ENCODE data around the gene NR2E3. TPM values are rescaled to one million over a fixed set of nuclear protein-coding genes. Genes with fewer than 3 reads are reported as not detected.
"Not testable (repeated sequence)": the region's sequence is repeated elsewhere in the genome, so short reads cannot be mapped to it uniquely, and the experiment has no call there.

The NR2E3 gene
- total RNA-seq, 2 experiments from 2014 or later = not detected

- POLR2A ChIA-PET = no interaction called here
- CTCF ChIA-PET = no interaction called here
Observed at GRCh38 chr15:71811036-71811736, 832 bp downstream of the NR2E3 start.

DNA sequence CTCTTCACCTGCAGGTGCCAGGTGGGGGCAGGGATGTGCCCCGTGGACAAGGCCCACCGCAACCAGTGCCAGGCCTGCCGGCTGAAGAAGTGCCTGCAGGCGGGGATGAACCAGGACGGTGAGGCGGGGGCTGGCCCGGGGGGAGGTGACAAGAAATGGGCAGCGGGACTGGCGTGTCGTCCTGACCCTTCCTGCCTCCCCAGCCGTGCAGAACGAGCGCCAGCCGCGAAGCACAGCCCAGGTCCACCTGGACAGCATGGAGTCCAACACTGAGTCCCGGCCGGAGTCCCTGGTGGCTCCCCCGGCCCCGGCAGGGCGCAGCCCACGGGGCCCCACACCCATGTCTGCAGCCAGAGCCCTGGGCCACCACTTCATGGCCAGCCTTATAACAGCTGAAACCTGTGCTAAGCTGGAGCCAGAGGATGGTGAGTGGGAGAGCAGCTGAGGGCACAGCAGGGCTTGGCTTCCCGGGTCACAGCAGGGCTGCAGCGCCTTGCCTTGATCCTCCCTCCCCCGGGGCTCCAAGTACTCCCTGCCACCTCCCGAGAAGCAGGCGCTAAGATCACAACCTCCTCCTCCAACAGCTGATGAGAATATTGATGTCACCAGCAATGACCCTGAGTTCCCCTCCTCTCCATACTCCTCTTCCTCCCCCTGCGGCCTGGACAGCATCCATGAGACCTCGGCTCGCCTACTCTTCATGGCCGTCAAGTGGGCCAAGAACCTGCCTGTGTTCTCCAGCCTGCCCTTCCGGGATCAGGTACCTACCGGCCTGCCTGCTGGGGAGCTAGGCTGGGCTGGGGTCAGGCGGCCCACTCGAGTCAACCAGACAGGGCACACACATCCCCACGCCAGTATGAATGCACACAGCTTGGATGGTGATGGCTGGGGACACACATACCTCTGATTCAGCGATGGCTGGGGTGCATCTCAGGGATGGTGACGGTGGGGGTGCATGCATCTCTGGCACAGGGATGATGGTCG, 1.7 kb downstream of the NR2E3 start:
- ChIA-PET CTCF (no interaction called here), POLR2A (no interaction called here)

DNA sequence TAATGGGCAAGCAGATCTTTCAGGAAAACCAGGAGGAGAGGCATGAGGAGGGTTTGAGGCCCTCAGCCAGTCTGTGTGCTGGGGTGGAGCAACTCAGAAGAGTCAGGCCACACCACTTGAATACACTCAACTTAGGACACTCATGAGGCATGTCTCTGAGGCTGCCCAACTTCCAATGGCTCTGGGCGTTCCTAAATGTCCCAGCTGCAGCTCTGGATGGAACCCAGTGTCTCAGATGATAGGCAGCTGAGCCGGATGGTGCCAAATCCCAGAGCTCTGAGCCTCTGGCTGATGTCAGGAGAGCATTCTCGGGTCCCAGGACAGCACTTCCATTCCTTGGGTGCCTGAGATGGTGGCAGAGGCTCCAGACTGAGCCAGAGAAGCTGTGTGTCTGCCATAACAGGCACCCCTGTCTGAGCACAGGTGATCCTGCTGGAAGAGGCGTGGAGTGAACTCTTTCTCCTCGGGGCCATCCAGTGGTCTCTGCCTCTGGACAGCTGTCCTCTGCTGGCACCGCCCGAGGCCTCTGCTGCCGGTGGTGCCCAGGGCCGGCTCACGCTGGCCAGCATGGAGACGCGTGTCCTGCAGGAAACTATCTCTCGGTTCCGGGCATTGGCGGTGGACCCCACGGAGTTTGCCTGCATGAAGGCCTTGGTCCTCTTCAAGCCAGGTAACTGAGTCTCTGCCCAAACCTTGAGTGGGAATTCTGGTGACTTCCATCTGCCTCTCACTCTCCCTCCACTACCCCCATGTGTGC, 2.8 kb downstream of the NR2E3 start:
- POLR2A ChIA-PET = no interaction called here
- CTCF ChIA-PET = no interaction called here

DNA sequence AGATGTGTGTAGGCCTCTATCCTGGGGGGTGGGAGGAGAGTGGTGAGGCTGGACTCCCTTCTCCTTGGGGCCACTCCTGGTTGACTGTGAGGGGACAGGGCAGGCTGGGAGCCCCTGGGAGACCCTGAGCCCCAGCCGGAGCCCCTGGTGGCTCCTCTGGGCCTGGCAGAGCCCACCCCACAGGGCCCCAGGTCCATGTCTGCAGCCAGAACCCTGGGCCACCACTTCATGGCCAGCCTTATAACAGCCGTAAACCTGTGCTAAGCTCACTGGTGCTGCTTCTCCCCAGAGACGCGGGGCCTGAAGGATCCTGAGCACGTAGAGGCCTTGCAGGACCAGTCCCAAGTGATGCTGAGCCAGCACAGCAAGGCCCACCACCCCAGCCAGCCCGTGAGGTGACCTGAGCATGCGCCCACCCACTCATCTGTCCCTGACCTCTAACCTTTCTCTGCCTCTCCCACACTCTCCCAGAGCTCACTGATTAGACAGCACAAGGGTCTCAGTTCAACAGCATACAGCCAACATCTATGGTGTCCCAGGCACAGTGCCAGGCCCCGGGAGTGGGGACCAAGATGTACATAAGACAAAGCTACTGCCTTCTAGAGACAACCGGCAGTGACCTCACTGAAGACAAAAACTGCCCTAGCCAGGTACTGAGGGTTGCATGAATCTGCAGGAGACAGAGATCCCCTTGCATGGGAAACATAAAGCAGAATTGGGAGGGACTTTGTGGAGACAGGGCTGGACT, 3.5 kb downstream of the NR2E3 start:
- ChIA-PET CTCF (no interaction called here), POLR2A (no interaction called here)

GRCh38 chr15:71815301-71815700, 4.9 kb downstream of the NR2E3 start:
- CTCF ChIA-PET = no interaction called here
- POLR2A ChIA-PET = no interaction called here

GRCh38 chr15:71817351-71817750, 7.0 kb downstream of the NR2E3 start:
- POLR2A ChIA-PET = no interaction called here
- CTCF ChIA-PET = no interaction called here

GRCh38 chr15:71820127-71820526, 9.8 kb downstream of the NR2E3 start:
- CTCF ChIA-PET = no interaction called here
- POLR2A ChIA-PET = no interaction called here

DNA sequence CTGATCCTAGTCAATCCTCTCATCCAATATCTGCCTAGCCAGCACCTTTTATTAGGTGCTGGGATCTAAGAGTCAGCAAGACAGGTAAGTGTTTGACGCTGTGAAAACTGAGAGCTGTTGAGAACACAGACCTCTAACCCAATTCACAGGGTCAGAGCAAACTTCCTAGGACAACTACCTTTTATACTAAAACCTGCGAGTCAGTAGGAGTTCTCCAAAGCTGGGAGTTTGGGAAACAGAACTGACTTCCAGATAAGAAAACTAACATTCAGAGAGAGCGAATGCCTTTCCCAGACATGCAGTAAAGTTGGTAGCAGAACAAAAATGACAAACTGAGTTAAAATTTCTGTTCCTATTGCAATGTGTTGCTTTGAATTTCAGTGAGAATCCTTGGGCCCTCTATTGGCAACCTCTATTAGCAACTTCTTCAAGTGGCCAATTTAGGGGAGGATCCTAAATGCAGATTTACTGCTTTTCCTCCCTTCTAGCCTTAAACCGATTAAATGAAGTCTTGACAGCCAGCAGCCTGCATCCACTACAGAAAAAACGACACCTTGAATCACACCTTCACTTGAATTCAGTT, 11.3 kb downstream of the NR2E3 start:
- CTCF ChIA-PET = no interaction called here
- POLR2A ChIA-PET = no interaction called here

DNA sequence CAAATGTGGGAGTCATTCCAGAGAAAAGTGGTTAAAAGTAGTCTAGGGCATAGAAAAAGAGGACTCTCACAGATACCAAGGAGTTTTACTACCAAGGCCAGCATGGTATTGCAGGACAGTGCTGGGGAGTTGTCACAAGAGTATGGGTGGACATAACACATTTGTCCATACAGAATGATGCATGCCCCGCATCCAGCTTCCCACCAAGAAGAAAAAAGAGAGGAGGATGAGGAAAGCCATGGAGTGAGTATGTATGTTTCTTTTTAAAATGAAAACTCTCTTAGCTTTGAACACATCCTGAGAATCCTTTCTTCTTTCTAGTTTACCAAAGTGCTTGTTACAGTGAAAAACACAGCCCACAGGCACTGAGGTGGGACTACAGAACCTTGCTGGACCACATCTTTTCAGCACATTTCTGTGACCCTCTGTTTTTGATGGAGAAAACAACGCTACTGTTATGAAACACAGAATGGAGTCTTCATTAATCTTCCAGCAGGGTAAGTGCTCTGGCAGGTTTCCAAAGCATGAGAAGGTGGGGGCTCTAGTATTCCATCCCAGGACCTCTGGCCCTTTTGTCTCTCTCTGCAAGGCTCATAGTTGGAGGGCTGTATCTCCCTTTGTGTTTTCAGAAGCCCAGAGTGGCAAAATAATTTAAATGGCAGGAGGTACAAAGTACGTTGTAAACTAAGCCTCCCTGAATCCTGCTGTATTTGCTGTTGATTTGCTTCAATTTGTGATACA, 12.7 kb downstream of the NR2E3 start:
- ChIA-PET CTCF (no interaction called here), POLR2A (no interaction called here)

DNA sequence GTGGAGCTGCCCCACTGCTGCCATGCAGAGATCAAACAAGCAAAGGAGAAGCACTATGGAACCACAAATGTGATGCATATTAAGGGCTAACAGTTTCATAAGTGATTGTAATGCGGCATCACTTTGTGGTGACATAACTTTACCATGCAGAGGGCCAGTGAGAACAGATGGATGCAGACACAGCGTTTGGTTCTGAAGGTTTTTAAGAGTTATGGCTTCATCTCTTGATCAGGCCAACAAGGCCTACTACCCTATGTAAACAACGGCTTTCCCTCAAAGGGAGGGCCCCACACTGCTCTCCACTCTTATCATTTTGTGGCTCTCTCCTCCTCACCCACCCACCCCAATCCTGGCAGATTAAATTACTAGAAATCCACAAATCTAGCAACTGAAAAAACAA, 13.4 kb downstream of the NR2E3 start:
- CTCF ChIA-PET = no interaction called here

DNA sequence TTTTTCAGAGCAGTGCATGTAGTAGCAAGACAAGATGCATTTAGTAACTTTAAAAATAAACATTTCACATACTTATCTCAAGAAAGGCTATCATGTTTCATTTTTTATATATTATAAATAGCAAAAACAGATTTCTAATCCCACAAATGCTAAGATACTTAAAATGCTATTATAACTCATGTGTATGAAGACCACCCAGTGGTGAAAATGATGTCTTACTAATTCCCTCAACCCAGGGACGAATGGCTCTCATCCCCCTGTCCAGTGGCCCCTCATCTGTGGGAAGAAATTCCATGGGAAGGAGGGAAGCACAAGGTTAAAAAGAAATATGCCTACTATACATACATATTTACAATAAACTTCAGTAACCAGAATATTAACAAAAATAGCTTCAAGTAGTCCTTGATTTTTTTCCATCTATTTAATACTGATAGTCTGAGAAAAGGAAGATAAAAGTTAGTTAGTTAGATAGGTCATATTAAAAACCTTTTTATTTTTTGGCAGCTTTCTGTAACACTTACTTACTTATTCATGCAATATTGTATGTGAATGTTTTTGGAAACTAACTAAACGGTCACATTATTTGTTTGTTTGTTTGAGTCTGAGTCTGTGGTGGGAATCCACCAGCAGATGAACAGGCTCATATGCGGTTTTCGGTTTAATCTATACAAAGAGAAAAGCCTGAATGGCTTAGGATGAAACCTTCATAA, 14.8 kb downstream of the NR2E3 start:
- CTCF ChIA-PET = no interaction called here

More for the DNA sequence above, 13.4 kb downstream of the NR2E3 start:
- POLR2A ChIA-PET = interaction anchor here (0.6 kb wide), 1 partner anchor 236 kb away, joined by 3 read pairs; no protein-coding TSS in a partner anchor

GRCh38 chr15:71826196-71826595, 15.8 kb downstream of the NR2E3 start:
- POLR2A ChIA-PET = no interaction called here
- CTCF ChIA-PET = interaction anchor here (0.7 kb wide), 1 partner anchor 310 kb away, joined by 5 read pairs; no protein-coding TSS in a partner anchor

More for the DNA sequence above, 14.8 kb downstream of the NR2E3 start:
- POLR2A ChIA-PET = no interaction called here

GRCh38 chr15:71830981-71831380, 20.6 kb downstream of the NR2E3 start:
- ChIA-PET POLR2A (no interaction called here), CTCF (no interaction called here)

DNA sequence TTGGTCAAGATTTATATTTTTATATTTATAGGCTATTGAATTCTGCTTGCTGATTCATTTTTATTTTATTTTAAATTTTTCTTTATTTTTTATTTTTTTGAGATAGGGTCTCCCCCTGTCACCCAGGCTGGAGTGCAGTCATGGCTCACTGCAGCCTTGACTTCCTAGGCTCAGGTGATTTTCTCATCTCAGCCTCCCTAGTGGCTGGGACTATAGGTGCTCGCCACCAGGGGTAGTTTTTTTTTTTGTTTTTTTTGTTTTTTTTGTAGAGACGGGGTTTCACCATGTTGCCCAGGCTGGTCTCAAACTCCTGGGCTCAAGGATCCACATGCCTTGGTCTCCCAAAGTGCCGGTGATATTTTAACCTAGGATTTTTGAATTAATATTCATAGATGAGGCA, 31.2 kb downstream of the NR2E3 start:
- ChIA-PET POLR2A (no interaction called here), CTCF (no interaction called here)

DNA sequence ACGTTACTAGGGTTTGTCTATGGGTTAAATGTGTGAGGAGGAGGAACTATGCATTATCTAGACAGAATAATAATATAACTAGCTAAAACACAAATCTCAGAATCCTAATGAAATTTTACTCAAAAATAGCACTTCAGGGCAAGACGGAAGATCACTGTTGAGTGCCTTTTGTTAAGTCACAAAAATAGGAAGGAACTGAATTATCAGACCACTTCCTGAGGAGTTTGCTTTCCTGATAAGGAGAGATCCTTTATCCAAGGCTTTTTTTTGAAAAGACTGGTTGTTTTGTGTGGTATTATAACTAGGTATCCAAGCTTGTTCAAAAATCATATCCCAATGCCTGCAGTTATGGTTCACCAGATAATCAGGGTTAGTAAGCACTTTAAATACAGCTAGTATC, 34.6 kb downstream of the NR2E3 start:
- CTCF ChIA-PET = no interaction called here
- POLR2A ChIA-PET = no interaction called here

DNA sequence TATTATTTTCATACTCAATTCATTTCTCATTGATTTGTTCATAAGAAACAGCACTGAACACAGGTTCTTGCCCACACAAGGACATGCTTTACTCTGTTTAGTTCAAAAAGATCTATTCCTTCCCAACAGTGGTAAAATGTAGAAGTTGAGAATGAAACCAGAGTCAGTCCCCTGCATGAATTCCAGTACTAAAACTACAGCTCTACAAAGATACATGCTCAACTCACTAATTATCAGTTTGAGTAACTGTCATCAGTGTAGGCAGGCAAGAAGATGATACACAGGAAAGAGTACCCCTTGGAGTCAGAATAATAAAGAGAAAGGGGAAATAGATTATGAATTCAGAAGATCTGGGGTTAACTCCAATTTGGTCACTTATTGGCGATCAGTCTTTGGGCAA, 43.2 kb downstream of the NR2E3 start:
- ChIA-PET CTCF (no interaction called here), POLR2A (no interaction called here)

DNA sequence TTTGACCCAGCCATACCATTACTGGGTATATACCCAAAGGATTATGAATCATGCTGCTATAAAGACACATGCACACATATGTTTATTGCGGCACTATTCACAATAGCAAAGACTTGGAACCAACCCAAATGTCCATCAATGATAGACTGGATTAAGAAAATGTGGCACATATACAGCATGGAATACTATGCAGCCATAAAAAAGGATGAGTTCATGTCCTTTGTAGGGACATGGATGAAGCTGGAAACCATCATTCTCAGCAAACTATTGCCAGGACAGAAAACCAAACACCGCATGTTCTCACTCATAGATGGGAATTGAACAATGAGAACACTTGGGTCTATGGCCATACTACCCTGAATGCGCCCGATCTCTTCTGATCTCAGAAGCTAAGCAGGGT, 47.9 kb downstream of the NR2E3 start:
- CTCF ChIA-PET, POLR2A ChIA-PET: not testable (repeated sequence)
